ENCODE data around the gene KCNG2.

The KCNG2 gene

GRCh38 chr18:79792096-79792987 lies 5.4 kb upstream of the KCNG2 start:
- Histone ChIP-seq H3K27ac (ENCODE audit: low read depth, low read length) (no peak overlapping the region), H3K9ac (ENCODE audit: low read length) (no peak overlapping the region), H3K27me3 (ENCODE audit: low read length) (no peaks in the 10 kb centered on the region), H3K36me3 (ENCODE audit: low read length) (no peaks in the 10 kb centered on the region), H3F3A (ENCODE audit: insufficient read depth) (no peaks in the 10 kb centered on the region), H3K9me3 (ENCODE audit: insufficient read depth, low read length) (no peaks in the 10 kb centered on the region), H3K9me2 (replicated peaks; ENCODE audit: insufficient read depth, low read length) (no peaks in the 10 kb centered on the region), H3K4me3 (ENCODE audit: insufficient read depth, low read length, poor library complexity, severe bottlenecking) (no peak overlapping the region), H3K79me2 (ENCODE audit: insufficient read depth, low read length) (no peaks in the 10 kb centered on the region), H2AFZ (ENCODE audit: low read depth, low read length, severe bottlenecking) (no peak overlapping the region), H4K20me1 (ENCODE audit: low read depth, low read length) (no peaks in the 10 kb centered on the region), H3K4me2 (ENCODE audit: low read depth, low read length, poor library complexity, severe bottlenecking) (no peak overlapping the region)
- TF ChIP-seq CTCF (IDR thresholded peaks at IDR 0.05; ENCODE audit: insufficient read depth, low read length, poor library complexity, severe bottlenecking) (no peak), EZH2phosphoT487 (conservative IDR thresholded peaks at IDR 0.05; ENCODE audit: low read length) (no peak)

GRCh38 chr18:79792988-79793355 lies 4.8 kb upstream of the KCNG2 start:
- Histone ChIP-seq H3K79me2 (ENCODE audit: insufficient read depth, low read length) (no peaks in the 10 kb centered on the region), H3K27me3 (ENCODE audit: low read length) (no peaks in the 10 kb centered on the region), H3K27ac (ENCODE audit: low read depth, low read length) (no peak overlapping the region), H3K4me2 (ENCODE audit: low read depth, low read length, poor library complexity, severe bottlenecking) (no peak overlapping the region), H4K20me1 (ENCODE audit: low read depth, low read length) (no peaks in the 10 kb centered on the region), H3K36me3 (ENCODE audit: low read length) (no peaks in the 10 kb centered on the region), H2AFZ (ENCODE audit: low read depth, low read length, severe bottlenecking) (no peak overlapping the region), H3K4me3 (ENCODE audit: insufficient read depth, low read length, poor library complexity, severe bottlenecking) (no peak overlapping the region), H3K9me2 (replicated peaks; ENCODE audit: insufficient read depth, low read length) (no peaks in the 10 kb centered on the region), H3K9me3 (ENCODE audit: insufficient read depth, low read length) (no peaks in the 10 kb centered on the region), H3K9ac (ENCODE audit: low read length) (no peak overlapping the region), H3F3A (ENCODE audit: insufficient read depth) (no peaks in the 10 kb centered on the region)
- TF ChIP-seq EZH2phosphoT487 (conservative IDR thresholded peaks at IDR 0.05; ENCODE audit: low read length) = no peak
- TF ChIP-seq CTCF (IDR thresholded peaks at IDR 0.05; ENCODE audit: insufficient read depth, low read length, poor library complexity, severe bottlenecking) = no peak

- H3K27me3 ChIP-seq (ENCODE audit: low read length) = no peaks in the 10 kb centered on the region
- no peaks in the 10 kb centered on the region for H3K9me2 ChIP-seq (replicated peaks; ENCODE audit: insufficient read depth, low read length)
- no peaks in the 10 kb centered on the region for H3F3A ChIP-seq (ENCODE audit: insufficient read depth)
- H3K36me3 ChIP-seq (ENCODE audit: low read length) = no peaks in the 10 kb centered on the region
- H3K27ac ChIP-seq (ENCODE audit: low read depth, low read length) = no peak overlapping the region
- TF ChIP-seq CTCF (IDR thresholded peaks at IDR 0.05; ENCODE audit: insufficient read depth, low read length, poor library complexity, severe bottlenecking) (no peak), EZH2phosphoT487 (conservative IDR thresholded peaks at IDR 0.05; ENCODE audit: low read length) (no peak)
- no peaks in the 10 kb centered on the region for H3K79me2 ChIP-seq (ENCODE audit: insufficient read depth, low read length)
- no peaks in the 10 kb centered on the region for H3K9me3 ChIP-seq (ENCODE audit: insufficient read depth, low read length)
- no peak overlapping the region for H3K9ac ChIP-seq (ENCODE audit: low read length)
- H3K4me2 ChIP-seq (ENCODE audit: low read depth, low read length, poor library complexity, severe bottlenecking) = no peak overlapping the region
- no peaks in the 10 kb centered on the region for H4K20me1 ChIP-seq (ENCODE audit: low read depth, low read length)
- no peak overlapping the region for H3K4me3 ChIP-seq (ENCODE audit: insufficient read depth, low read length, poor library complexity, severe bottlenecking)
- H2AFZ ChIP-seq (ENCODE audit: low read depth, low read length, severe bottlenecking) = no peak overlapping the region
Measured at GRCh38 chr18:79794846-79795245, 2.9 kb upstream of the KCNG2 start.

Data from SU-DHL-6 (cell line).